ENCODE results near the gene ANKRD44.

The ANKRD44 gene

DNA sequence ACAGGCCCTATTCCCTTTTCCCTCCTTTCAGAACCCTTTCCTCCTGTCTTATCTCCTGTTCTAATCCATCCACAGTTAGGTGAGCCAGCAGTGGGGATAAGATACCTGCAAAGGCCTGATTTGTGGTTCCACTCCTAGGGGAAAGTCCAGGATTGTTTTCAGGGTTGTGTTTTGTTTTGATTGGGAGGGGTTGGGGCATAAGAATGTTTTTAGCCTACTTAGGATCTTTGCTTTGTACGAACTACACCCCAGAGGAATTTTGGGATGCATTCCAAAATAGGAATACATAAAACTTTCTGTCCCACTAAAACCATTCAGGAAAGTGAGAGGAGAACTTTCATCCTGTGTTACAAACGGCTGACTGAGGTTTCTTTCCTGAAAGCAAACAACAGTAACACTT is 233.2 kb downstream of the ANKRD44 start:
- ATAC-seq (ENCODE audit: low read depth) = no peak
- Histone ChIP-seq H3K4me3 (ENCODE audit: severe bottlenecking) (no peak overlapping the region), H3K27ac (ENCODE audit: poor library complexity, severe bottlenecking) (no peak overlapping the region), H3K36me3 (ENCODE audit: low read depth) (no peaks in the 10 kb centered on the region), H3K27me3 (ENCODE audit: insufficient read depth, poor library complexity, severe bottlenecking) (no peaks in the 10 kb centered on the region), H3K4me1 (ENCODE audit: insufficient read depth, poor library complexity, severe bottlenecking) (no peaks in the 10 kb centered on the region), H3K9me3 (ENCODE audit: severe bottlenecking) (no peaks in the 10 kb centered on the region)
- TF ChIP-seq CTCF (IDR thresholded peaks at IDR 0.05; ENCODE audit: poor library complexity, severe bottlenecking) = no peak
- DNase-seq (ENCODE audit: low spot score) = no peak

DNA sequence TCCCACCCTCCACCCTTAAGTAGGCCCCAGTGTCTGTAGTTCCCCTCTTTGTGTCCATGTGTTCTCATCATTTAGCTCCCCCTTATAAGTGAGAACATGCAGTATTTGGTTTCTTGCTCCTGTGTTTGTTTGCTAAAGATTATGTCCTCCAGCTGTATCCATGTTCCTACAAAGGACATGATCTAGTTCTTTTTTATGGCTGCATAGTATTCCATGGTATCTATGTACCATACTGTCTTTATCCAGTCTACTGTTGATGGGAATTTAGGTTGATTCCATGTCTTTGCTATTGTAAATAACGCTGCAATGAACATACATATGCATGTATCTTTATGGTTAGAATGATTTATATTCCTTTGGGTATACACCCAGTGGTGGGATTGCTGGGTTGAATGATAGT is 233.9 kb downstream of the ANKRD44 start:
- H3K36me3 ChIP-seq (ENCODE audit: low read depth) = no peaks in the 10 kb centered on the region
- no peaks in the 10 kb centered on the region for H3K4me1 ChIP-seq (ENCODE audit: insufficient read depth, poor library complexity, severe bottlenecking)
- no peaks in the 10 kb centered on the region for H3K9me3 ChIP-seq (ENCODE audit: severe bottlenecking)
- H3K4me3 ChIP-seq (ENCODE audit: severe bottlenecking) = no peak overlapping the region
- TF ChIP-seq CTCF (IDR thresholded peaks at IDR 0.05; ENCODE audit: poor library complexity, severe bottlenecking) = no peak
- ATAC-seq (ENCODE audit: low read depth) (no peak), DNase-seq (ENCODE audit: low spot score) (no peak)
- H3K27me3 ChIP-seq (ENCODE audit: insufficient read depth, poor library complexity, severe bottlenecking) = no peaks in the 10 kb centered on the region
- H3K27ac ChIP-seq (ENCODE audit: poor library complexity, severe bottlenecking) = no peak overlapping the region

GRCh38 chr2:197075754-197076337 is 234.7 kb downstream of the ANKRD44 start:
- H3K4me3 ChIP-seq (ENCODE audit: severe bottlenecking) = no peak overlapping the region
- H3K4me1 ChIP-seq (ENCODE audit: insufficient read depth, poor library complexity, severe bottlenecking) = no peaks in the 10 kb centered on the region
- TF ChIP-seq CTCF (IDR thresholded peaks at IDR 0.05; ENCODE audit: poor library complexity, severe bottlenecking) = peak; percentile 20
- H3K27me3 ChIP-seq (ENCODE audit: insufficient read depth, poor library complexity, severe bottlenecking) = no peaks in the 10 kb centered on the region
- DNase-seq (ENCODE audit: low spot score) (no peak), ATAC-seq (ENCODE audit: low read depth) (no peak)
- no peaks in the 10 kb centered on the region for H3K36me3 ChIP-seq (ENCODE audit: low read depth)
- H3K9me3 ChIP-seq (ENCODE audit: severe bottlenecking) = no peaks in the 10 kb centered on the region
- H3K27ac ChIP-seq (ENCODE audit: poor library complexity, severe bottlenecking) = no peak overlapping the region

DNA sequence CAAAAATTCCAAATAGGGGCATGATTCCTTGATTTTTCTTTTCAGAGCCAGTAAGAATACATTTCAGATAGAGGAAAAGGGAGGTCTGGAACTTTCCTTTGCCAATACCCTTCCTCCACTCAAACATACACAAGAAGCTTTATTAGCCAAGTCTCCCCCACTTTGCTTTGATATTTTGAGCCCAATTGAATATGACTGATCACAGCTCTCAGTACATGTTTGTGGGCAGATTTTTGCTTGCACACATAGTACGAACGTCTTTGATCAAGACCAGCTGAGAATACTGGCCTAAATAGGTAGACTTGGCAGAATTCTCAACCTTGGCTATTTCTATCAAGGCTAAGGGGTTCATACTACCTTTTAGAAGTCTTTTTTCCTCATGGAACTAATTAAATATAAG is 235.3 kb downstream of the ANKRD44 start:
- H3K9me3 ChIP-seq (ENCODE audit: severe bottlenecking) = no peaks in the 10 kb centered on the region

More for the DNA sequence above, 235.3 kb downstream of the ANKRD44 start:
- H3K4me3 ChIP-seq (ENCODE audit: severe bottlenecking) = no peak overlapping the region
- no peaks in the 10 kb centered on the region for H3K27me3 ChIP-seq (ENCODE audit: insufficient read depth, poor library complexity, severe bottlenecking)
- no peaks in the 10 kb centered on the region for H3K4me1 ChIP-seq (ENCODE audit: insufficient read depth, poor library complexity, severe bottlenecking)
- H3K36me3 ChIP-seq (ENCODE audit: low read depth) = no peaks in the 10 kb centered on the region
- no peak for TF ChIP-seq CTCF (IDR thresholded peaks at IDR 0.05; ENCODE audit: poor library complexity, severe bottlenecking)
- ATAC-seq (ENCODE audit: low read depth) (no peak), DNase-seq (ENCODE audit: low spot score) (no peak)
- no peak overlapping the region for H3K27ac ChIP-seq (ENCODE audit: poor library complexity, severe bottlenecking)
